Brain microvascular endothelial cell (primary cell): Measurements from ENCODE around the gene COL1A1.

Experiments
- DNase-seq: peaks from one replicate; pipeline ENCODE4 v3.0.0-alpha.2; 2020
- H3K27ac ChIP-seq: fragments of 250-450 bp; sonication (Bioruptor Pico); 2 replicates; pipeline ENCODE4 v1.5.1; 2020; ENCODE audit warnings: mild to moderate bottlenecking, moderate library complexity
- H3K27me3 ChIP-seq: fragments of 250-450 bp; sonication (Bioruptor Pico); replicated peaks from 2 replicates; pipeline ENCODE4 v1.5.1; 2020; ENCODE audit warnings: mild to moderate bottlenecking
- H3K36me3 ChIP-seq: fragments of 250-450 bp; sonication (Bioruptor Pico); replicated peaks from 2 replicates; pipeline ENCODE4 v1.5.1; 2020; ENCODE audit warnings: mild to moderate bottlenecking
- H3K4me3 ChIP-seq: 2 replicates; pipeline ENCODE4 v1.5.1; 2011; ENCODE audit warnings: low read depth, mild to moderate bottlenecking, control low read depth, low read length, moderate library complexity
- in situ Hi-C: cut with HindIII; loops from 2 replicates; pipeline ENCODE4 v1.10.0; 2017; ENCODE audit warnings: low sequenced_read_pairs, low pct_ligation_motif_present
- TF ChIP-seq, protein P1 (sequence below): IDR thresholded peaks from 2 replicates; pipeline ENCODE4 v1.5.1; 2011; ENCODE audit warnings: low read depth, mild to moderate bottlenecking, moderate library complexity, low read length, control low read depth, inconsistent platforms; ENCODE audit errors: missing control alignments

The COL1A1 gene

DNA sequence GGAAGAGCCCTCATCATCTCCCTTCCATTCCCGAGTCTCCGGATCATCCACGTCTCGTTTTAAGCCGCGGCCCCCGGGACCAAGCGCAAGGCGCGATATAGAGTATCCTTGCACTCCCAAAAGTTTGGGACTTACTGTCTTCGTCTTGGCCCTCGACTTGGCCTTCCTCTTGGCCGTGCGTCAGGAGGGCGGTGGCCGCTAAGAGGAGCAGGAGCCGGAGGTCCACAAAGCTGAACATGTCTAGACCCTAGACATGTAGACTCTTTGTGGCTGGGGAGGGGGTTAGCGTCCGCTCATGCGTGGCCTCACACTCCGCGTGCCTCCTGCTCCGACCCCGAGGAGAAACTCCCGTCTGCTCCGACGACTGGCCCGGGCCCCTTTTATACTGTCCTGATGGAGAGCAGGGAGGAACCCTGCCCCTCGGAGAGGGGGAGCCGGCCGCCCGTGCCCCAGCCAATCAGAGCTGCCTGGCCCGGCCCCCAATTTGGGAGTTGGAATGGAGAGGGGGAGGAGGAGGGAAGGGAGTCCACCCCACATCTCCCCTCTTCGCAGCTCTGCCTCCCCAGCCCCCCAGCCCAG is at the start of gene COL1A1:
TSS of gene COL1A1 (minus strand) at position 356 of the 579 bp plus-strand sequence. CDS start at position 238, 118 bp downstream.
- in situ Hi-C loops, result loop anchor here (5.0 kb wide), 1 partner anchor 66 kb away; no protein-coding TSS in a partner anchor
- H3K4me3 ChIP-seq, result peak within 1 kb of the TSS; percentile 100
- TF ChIP-seq, protein P1, sequence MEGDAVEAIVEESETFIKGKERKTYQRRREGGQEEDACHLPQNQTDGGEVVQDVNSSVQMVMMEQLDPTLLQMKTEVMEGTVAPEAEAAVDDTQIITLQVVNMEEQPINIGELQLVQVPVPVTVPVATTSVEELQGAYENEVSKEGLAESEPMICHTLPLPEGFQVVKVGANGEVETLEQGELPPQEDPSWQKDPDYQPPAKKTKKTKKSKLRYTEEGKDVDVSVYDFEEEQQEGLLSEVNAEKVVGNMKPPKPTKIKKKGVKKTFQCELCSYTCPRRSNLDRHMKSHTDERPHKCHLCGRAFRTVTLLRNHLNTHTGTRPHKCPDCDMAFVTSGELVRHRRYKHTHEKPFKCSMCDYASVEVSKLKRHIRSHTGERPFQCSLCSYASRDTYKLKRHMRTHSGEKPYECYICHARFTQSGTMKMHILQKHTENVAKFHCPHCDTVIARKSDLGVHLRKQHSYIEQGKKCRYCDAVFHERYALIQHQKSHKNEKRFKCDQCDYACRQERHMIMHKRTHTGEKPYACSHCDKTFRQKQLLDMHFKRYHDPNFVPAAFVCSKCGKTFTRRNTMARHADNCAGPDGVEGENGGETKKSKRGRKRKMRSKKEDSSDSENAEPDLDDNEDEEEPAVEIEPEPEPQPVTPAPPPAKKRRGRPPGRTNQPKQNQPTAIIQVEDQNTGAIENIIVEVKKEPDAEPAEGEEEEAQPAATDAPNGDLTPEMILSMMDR, result no peak
- peaks cover 47% of the 10 kb centered on the region for H3K36me3 ChIP-seq
- peak; percentile 90 for DNase-seq
- no peaks in the 10 kb centered on the region for H3K27me3 ChIP-seq
- peak within 1 kb of the TSS; percentile 98 for H3K27ac ChIP-seq

- in situ Hi-C loops, result no loop called here
- no peak overlapping the region for H3K4me3 ChIP-seq
- H3K36me3 ChIP-seq, result no peaks in the 10 kb centered on the region
- no peak overlapping the region for H3K27ac ChIP-seq
- TF ChIP-seq, protein P1, result no peak
- DNase-seq, result no peak
- H3K27me3 ChIP-seq, result no peaks in the 10 kb centered on the region
These were observed 46.8 kb upstream of the COL1A1 start for GRCh38 chr17:50248255-50248654.

- Histone ChIP-seq H3K36me3 (no peaks in the 10 kb centered on the region), H3K27ac (no peak overlapping the region), H3K4me3 (no peak overlapping the region), H3K27me3 (no peaks in the 10 kb centered on the region)
- TF ChIP-seq, protein P1, result no peak
- no peak for DNase-seq
- in situ Hi-C loops, result no loop called here
These were observed 43.3 kb upstream of the COL1A1 start for GRCh38 chr17:50244771-50245170.

DNA sequence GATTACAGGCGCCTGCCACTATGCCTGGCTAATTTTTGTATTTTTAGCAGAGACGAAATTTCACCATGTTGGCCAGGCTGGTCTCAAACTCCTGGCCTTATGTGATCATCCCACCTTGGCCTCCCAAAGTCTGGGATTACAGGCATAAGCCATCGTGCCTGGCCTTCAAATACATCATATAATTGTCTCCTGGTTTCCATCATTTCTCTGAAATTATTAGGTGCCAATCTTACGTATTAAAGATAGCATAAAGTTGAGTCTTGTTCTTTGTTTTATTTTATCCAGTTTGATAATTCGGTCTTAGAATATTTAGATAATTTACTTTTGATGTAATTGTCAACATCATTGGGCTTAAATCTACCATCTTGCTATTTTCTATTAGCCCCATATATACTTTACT is 40.0 kb upstream of the COL1A1 start:
- DNase-seq, result no peak
- in situ Hi-C loops, result no loop called here
- TF ChIP-seq, protein P1, result no peak

DNA sequence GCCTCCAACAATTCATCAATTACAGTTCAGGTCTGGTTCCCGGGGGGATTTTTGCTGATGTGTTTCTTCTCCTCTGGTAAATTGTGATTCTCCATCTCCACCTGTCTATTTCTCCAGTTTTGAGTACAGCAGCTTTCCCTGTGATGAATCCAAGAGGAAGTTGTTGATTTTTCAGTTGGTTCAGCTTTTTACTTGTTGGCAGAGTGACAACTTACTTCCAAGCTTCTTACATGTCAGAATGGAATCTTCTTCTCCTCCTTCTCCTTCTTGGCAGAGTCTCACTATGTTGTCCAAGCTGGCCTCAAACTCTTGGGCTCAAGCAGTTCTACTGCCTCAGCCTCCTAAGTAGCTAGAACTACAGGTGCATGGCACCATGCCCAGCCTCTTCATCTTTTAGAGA is 39.4 kb upstream of the COL1A1 start:
- DNase-seq, result no peak
- TF ChIP-seq, protein P1, result no peak
- Histone ChIP-seq H3K4me3 (no peak overlapping the region), H3K27ac (no peak overlapping the region), H3K27me3 (no peaks in the 10 kb centered on the region), H3K36me3 (no peaks in the 10 kb centered on the region)
- in situ Hi-C loops, result no loop called here

More for the DNA sequence above, 40.0 kb upstream of the COL1A1 start:
- Histone ChIP-seq H3K27me3 (no peaks in the 10 kb centered on the region), H3K4me3 (no peak overlapping the region), H3K36me3 (no peaks in the 10 kb centered on the region), H3K27ac (no peak overlapping the region)

- in situ Hi-C loops, result no loop called here
- TF ChIP-seq, protein P1, result no peak
- Histone ChIP-seq H3K4me3 (no peak overlapping the region), H3K36me3 (no peaks in the 10 kb centered on the region), H3K27ac (no peak overlapping the region), H3K27me3 (no peaks in the 10 kb centered on the region)
- no peak for DNase-seq
These were observed 38.5 kb upstream of the COL1A1 start for GRCh38 chr17:50239937-50240336.
